T47D (cell line): Measurements from ENCODE around the gene ADGRF5.

ENCODE experiments used
- DNase-seq, 2 experiments: peaks; one replicate each; pipeline versions ENCODE4 v3.0.0 to v3.0.0-alpha.2; 2011 to 2012; ENCODE audit warnings: low read depth in 1 of 2, low spot score in 1 of 2
- JUND ChIP-seq: IDR thresholded peaks from 2 replicates; pipeline ENCODE4 v1.6.1; 2012; ENCODE audit warnings: low read depth
- in situ Hi-C: cut with HindIII; loops from 2 replicates; pipeline ENCODE4 v1.10.0; 2016; ENCODE audit warnings: low sequenced_read_pairs, low pct_unique_long_range_greater_than_20kb

Gene ADGRF5

GRCh38 chr6:46918806-46919205, 2.9 kb downstream of the ADGRF5 start:
- in situ Hi-C loops: no loop called here
- DNase-seq: no peak
- TF ChIP-seq JUND: no peak

DNA sequence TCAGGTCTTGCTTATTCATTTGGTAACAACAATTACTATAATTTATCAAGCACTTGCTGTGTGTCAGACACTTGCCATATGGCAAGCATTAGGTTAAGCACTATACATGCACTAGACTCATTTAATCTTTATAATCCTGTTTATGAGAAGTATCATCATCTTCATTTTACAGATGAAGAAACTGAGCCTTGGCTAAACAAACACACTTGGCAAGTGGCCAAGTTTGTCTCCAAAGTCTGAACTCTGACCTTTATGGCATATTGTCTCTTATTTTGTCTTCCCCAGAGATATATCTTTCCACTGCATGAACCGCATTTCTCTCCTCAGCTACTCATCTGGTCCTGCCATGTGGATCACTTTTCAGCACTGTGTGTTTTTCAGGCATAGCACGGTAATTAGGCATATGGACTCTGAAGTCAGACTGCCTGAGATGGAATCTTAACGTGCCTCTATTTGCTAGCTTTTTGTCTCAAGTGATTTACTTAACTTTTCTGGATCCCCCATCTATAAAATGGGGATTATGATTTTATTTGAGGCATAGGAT, 4.7 kb downstream of the ADGRF5 start:
- TF ChIP-seq JUND: no peak
- no peak for DNase-seq
- in situ Hi-C loops: no loop called here

GRCh38 chr6:46915866-46916265, 5.9 kb downstream of the ADGRF5 start:
- in situ Hi-C loops: no loop called here

GRCh38 chr6:46915380-46915779, 6.4 kb downstream of the ADGRF5 start:
- no peak for DNase-seq
- TF ChIP-seq JUND: no peak
- in situ Hi-C loops: no loop called here

More at GRCh38 chr6:46915866-46916265, 5.9 kb downstream of the ADGRF5 start:
- no peak for TF ChIP-seq JUND
- no peak for DNase-seq

DNA sequence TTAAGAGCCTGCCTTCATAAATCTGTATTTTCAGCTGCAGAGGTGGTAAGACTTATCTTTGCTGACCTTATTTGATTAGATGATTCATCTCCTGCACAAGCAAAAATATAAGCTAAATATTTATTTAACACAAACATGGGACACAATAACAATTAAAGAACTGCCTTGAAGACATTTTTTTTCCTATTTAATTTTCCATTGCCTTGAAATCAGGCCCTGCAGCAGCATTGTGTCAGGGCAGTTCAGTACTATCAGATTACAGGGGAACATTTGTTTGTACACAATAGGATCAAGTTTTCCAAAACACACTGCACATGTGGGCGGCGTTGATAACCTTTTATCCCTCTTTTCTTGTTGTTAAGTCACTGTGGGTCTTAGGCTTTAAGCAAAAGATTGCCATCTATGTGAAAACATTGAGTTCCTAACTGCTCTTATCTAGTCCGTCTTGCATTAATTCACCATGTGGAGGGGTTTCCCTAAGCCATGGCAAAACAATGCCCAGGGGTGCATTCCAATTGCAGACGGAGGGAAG, 7.4 kb downstream of the ADGRF5 start:
- in situ Hi-C loops: no loop called here
- DNase-seq: no peak
- no peak for TF ChIP-seq JUND

DNA sequence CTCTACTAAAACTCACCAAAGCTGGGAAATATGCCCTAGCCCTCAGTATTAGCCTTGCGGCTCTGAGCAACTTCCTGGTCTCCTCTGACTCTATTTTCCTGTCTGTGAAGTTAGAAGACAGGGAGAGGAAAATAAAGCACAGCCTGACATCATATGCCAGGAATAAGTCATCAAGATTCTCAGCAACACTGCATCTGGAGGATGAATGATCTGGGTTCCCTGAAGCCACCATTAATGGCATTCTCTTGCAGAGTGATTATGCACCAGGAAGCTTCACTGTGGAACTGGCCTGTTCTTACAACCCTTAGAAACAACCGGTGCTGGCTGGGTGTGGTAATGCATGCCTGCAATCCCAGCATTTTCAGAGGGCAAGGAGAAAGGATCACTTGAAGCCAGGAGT, 12.4 kb downstream of the ADGRF5 start:
- TF ChIP-seq JUND: no peak
- in situ Hi-C loops: no loop called here
- no peak for DNase-seq

DNA sequence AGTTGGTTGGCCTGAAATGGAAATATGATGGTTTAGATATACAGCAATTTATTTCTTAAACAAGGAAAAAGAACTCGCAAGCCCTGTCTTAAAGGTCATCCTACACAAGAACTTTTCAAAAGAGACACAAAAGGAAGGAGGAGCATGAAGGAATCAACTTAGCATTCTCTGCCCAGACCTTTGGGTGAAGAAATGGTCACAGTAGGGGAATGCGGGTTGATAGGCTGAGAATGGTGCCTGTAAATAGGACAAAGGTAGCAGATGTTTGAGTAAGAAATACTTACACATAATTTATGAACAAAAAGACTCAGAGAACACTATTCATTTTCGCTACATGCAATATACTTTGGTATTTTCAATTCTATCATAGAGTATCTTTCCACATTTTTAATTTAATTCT, 15.0 kb downstream of the ADGRF5 start:
- in situ Hi-C loops: no loop called here
- no peak for DNase-seq
- no peak for TF ChIP-seq JUND

GRCh38 chr6:46904117-46904516, 17.6 kb downstream of the ADGRF5 start:
- no peak for DNase-seq
- no peak for TF ChIP-seq JUND
- in situ Hi-C loops: no loop called here

DNA sequence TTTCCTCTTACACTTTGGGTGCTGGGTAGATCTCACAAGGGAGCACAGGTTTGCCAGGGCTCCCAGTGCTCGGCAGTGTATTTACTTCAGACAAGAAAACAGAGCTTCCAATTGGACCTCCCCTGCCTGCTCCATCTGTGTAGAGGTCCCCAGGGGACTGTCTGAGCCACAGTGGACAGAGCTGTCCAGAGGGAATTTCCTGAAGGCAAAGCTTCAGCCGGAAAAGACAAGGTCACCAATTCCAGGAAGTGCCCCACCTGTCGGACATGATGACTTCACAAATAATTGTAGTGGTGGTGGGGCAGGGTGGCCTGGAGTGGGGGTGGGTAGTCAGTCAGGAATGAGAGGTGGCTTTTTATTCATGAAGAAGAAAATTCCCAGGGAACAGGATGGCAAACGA, 18.6 kb downstream of the ADGRF5 start:
- in situ Hi-C loops: no loop called here
- DNase-seq: peak in 1 of 2 experiments; percentile 48
- no peak for TF ChIP-seq JUND

GRCh38 chr6:46901882-46902314, 19.8 kb downstream of the ADGRF5 start:
- DNase-seq: peak; percentile 11 to 52
- TF ChIP-seq JUND: 0 out of 2 replicates have a peak, but pooled peaks have one; percentile 9
- in situ Hi-C loops: no loop called here

GRCh38 chr6:46900266-46900665, 21.5 kb downstream of the ADGRF5 start:
- in situ Hi-C loops: no loop called here
- TF ChIP-seq JUND: no peak
- no peak for DNase-seq

DNA sequence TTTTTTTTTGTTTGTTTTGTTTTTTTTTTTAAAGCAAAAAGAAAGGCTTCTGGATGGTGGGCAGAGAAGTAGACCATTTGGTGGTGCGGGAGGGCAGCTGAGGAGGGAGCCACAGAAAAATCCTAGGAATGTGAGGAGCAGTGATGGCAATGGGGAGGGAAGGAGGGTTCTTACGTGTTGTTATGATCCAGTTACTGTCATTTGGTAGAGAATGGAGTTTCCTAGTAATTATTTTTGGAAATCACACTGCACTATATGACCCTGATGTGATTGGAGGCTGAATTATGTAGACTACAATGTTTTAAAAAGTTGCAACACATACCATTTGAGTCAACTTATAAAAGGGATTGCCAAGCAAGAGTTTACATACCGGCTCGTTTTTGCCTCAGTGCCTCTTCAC, 22.1 kb downstream of the ADGRF5 start:
- no peak for DNase-seq
- no peak for TF ChIP-seq JUND
- in situ Hi-C loops: no loop called here

DNA sequence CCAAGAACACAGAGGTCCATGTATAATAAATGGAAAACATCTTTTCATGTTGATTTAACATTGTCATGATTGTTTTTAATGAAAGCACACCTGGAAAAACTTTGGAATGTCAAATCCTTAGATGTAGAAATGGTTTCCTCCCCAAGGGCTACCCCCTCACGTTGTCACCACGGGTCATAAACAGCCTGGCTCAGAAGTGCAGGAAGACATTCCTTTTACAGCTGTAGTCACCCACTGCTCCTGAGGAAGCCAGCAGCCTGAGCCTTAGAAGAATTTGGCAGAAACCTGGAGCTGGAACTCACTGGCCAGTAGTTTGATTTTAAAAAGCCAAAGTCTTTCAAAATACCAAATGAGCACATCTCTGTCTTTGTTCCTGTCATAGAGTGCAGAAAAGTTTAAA, 23.7 kb downstream of the ADGRF5 start:
- DNase-seq: no peak
- in situ Hi-C loops: no loop called here
- no peak for TF ChIP-seq JUND

GRCh38 chr6:46896871-46897270, 24.9 kb downstream of the ADGRF5 start:
- in situ Hi-C loops: no loop called here
- no peak for DNase-seq
- TF ChIP-seq JUND: no peak
